Upper lobe of right lung (tissue), 1 donor: ENCODE measurements around the gene CEBPG. TPM values are rescaled to one million over a fixed set of nuclear protein-coding genes. Genes with fewer than 3 reads are reported as not detected.

Experiments
- ATAC-seq: fragments of 200-7000 bp; cut with Tn5 transposase; one replicate; pipeline ENCODE4 v1.9.1; 2020; ENCODE audit warnings: mild to moderate bottlenecking, moderate library complexity
- DNase-seq: peaks from one replicate; pipeline ENCODE4 v3.0.0-alpha.2; 2020
- H3K27ac ChIP-seq: fragments of 200-600 bp; one replicate; pipeline ENCODE4 v1.8.0; 2022
- H3K27me3 ChIP-seq: fragments of 200-600 bp; one replicate; pipeline ENCODE4 v1.8.0; 2022; ENCODE audit warnings: mild to moderate bottlenecking
- H3K36me3 ChIP-seq: fragments of 200-600 bp; one replicate; pipeline ENCODE4 v1.8.0; 2022
- H3K4me1 ChIP-seq: fragments of 200-600 bp; one replicate; pipeline ENCODE4 v1.8.0; 2022
- H3K4me3 ChIP-seq: fragments of 200-600 bp; one replicate; pipeline ENCODE4 v1.8.0; 2022; ENCODE audit warnings: mild to moderate bottlenecking
- H3K9me3 ChIP-seq: fragments of 200-600 bp; one replicate; pipeline ENCODE4 v1.8.0; 2022
- CTCF ChIP-seq: fragments of 200-600 bp; IDR thresholded peaks from one replicate; pipeline ENCODE4 v1.8.0; 2022; ENCODE audit warnings: antibody characterized with exemption
- intact Hi-C: fragments of 100-400 bp; cut with DNase I; formaldehyde crosslinking; loops from one replicate; pipeline ENCODE4 v1.11.0; 2022
- total RNA-seq: library from RNA; stranded (reverse); fragmentation: NEBNext Ultra II Directional; extraction: Animal tissue kit (Norgen Biotek cat#: 25700); gene quantifications from one replicate; pipeline ENCODE4 v1.2.1, GENCODE V29; 2021
- donor health status: DM: no; HTN: yes; CAD: no; lungs with severe emphysema.

Gene CEBPG
- total RNA-seq, 1 donor from 2014 or later = 32.3 TPM

- no peaks in the 10 kb centered on the region for H3K9me3 ChIP-seq
- DNase-seq = no peak
- H3K27me3 ChIP-seq = no peaks in the 10 kb centered on the region
- H3K27ac ChIP-seq = peak overlapping the region; percentile 67
- H3K4me3 ChIP-seq = no peak overlapping the region
- peaks cover 29% of the 10 kb centered on the region for H3K4me1 ChIP-seq
- ATAC-seq = no peak
- peaks cover 25% of the 10 kb centered on the region for H3K36me3 ChIP-seq
- no peak for TF ChIP-seq CTCF
- intact Hi-C loops = no loop called here
Measured at GRCh38 chr19:33376423-33376822, 2.9 kb downstream of the CEBPG start.

DNA sequence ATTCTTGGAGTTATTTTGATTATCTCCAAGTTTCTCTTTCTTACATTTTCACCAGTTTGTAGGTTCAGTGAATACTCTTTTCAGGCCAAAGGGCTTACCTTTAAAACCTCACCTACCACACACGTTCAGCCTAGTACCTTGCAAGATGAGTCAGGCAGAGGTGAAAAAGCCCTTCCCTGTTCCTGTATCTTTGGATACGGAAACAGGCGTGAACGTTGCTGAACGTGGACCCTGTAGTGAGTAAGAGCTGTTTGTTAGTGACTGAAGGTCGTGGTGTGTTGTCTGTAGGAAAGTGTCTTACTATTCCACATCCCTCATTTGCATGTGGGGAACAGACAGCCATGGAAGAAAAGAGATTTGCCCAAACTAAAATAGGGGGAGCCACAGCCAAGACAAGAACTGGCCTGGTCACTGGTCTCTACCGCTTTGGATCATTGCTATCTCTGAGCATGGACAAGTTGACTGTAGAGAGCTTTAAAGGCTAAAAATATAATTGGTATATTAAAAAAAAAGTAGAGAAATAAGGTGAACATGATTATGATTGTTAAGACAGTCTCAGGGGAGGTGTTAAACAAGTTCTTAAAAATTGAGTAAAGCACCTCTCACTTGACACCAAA, 3.5 kb downstream of the CEBPG start:
- Histone ChIP-seq H3K9me3 (no peaks in the 10 kb centered on the region), H3K36me3 (peaks cover 25% of the 10 kb centered on the region), H3K4me1 (peaks cover 29% of the 10 kb centered on the region), H3K27ac (peak overlapping the region; percentile 67), H3K4me3 (no peak overlapping the region), H3K27me3 (no peaks in the 10 kb centered on the region)
- ATAC-seq (no peak), DNase-seq (no peak)
- TF ChIP-seq CTCF = no peak
- intact Hi-C loops = no loop called here

- no peak for TF ChIP-seq CTCF
- Histone ChIP-seq H3K9me3 (no peaks in the 10 kb centered on the region), H3K4me1 (peaks cover 29% of the 10 kb centered on the region), H3K27ac (peak overlapping the region; percentile 67), H3K4me3 (no peak overlapping the region), H3K36me3 (peaks cover 25% of the 10 kb centered on the region), H3K27me3 (no peaks in the 10 kb centered on the region)
- ATAC-seq (no peak), DNase-seq (no peak)
- intact Hi-C loops = no loop called here
Measured at GRCh38 chr19:33377586-33378475, 4.3 kb downstream of the CEBPG start.

DNA sequence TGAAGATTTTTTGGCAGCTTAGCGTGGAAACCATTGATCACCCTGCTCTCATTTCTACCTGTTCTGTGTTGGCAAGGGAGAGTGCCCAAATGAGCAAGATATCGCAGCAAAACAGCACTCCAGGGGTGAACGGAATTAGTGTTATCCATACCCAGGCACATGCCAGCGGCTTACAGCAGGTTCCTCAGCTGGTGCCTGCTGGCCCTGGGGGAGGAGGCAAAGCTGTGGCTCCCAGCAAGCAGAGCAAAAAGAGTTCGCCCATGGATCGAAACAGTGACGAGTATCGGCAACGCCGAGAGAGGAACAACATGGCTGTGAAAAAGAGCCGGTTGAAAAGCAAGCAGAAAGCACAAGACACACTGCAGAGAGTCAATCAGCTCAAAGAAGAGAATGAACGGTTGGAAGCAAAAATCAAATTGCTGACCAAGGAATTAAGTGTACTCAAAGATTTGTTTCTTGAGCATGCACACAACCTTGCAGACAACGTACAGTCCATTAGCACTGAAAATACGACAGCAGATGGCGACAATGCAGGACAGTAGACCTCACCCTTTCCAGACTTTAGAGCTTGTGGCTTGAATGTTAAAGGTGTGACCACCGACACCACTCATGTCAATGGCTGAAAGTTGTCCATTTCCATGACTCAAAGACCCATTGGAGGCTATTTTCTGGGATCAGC, 5.8 kb downstream of the CEBPG start:
- no peak overlapping the region for H3K27ac ChIP-seq
- no peaks in the 10 kb centered on the region for H3K9me3 ChIP-seq
- ATAC-seq (no peak), DNase-seq (no peak)
- peaks cover 25% of the 10 kb centered on the region for H3K36me3 ChIP-seq
- H3K4me3 ChIP-seq = no peak overlapping the region
- H3K4me1 ChIP-seq = peaks cover 29% of the 10 kb centered on the region
- no peaks in the 10 kb centered on the region for H3K27me3 ChIP-seq
- no peak for TF ChIP-seq CTCF
- intact Hi-C loops = no loop called here

DNA sequence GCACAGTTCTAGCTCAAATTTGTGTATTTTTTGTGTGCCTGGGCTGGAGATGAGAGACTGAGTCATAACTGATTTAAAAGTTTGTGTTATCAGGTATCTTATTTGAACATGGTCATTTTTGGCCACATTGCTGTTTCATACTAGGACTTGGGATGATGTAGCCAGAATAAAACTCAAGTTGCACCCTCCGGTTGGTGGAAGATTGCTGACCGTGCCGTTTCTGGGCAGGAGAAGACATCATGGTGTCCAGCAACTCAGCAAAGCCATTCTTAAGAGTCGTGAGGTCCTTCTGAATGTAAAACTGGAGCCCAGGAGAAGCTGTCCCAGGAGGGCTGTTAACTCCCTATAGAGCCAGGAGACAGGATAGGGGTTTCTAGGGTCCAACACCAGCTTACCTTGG, 7.6 kb downstream of the CEBPG start:
- Histone ChIP-seq H3K36me3 (peaks cover 25% of the 10 kb centered on the region), H3K9me3 (no peaks in the 10 kb centered on the region), H3K27me3 (no peaks in the 10 kb centered on the region), H3K4me3 (no peak overlapping the region), H3K4me1 (peaks cover 13% of the 10 kb centered on the region), H3K27ac (no peak overlapping the region)
- no peak for TF ChIP-seq CTCF
- DNase-seq (no peak), ATAC-seq (no peak)
- intact Hi-C loops = no loop called here
